GM10847 (cell line): ENCODE data around the gene MAGEA10.

ENCODE experiments used
- POLR2A ChIP-seq: IDR thresholded peaks from 2 replicates; pipeline ENCODE4 v1.6.1; 2011; ENCODE audit not compliant: insufficient read length; ENCODE audit errors: extremely low read depth

Gene MAGEA10

DNA sequence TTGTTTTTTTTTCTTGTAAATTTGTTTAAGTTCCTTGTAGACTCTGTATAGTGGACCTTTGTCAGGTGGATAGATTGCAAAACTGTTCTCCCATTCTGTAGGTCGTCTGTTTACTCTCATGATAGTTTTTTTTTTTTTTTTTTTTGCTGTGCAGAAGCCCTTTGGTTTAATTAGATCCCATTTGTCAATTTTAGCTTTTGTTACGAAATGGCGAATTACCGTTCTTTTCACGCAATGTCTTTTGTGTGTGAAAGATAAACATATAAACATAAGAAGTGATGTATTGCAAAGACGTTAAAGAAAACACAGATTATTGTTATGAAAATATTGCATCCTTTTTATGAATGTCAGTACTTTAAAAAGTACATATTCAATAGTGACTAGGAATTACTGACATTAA lies 34.5 kb downstream of the MAGEA10 start:
- no peak for TF ChIP-seq POLR2A

DNA sequence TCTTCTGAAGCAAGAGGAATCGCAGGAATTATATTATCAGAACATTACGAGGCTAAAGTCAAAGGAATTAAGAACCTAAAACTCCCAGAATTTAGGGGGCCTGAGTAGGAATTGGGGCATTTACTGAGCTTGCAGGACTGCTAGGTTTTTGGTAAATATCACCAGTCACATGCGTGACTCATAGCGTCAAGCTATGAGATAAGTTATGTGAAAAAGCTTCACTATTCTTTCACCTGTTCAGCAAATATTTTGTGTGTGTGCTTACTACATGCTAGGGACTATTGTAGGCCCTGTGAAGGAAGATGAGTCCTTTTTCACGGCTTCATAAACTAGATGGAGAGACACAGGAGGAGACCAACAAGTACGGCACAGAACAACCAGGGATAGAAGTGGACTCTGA lies 52.2 kb downstream of the MAGEA10 start:
- TF ChIP-seq POLR2A = no peak
